K562 (cell line): ENCODE results near the gene DLX2. TPM values are rescaled to one million over a fixed set of nuclear protein-coding genes. Genes with fewer than 3 reads are reported as not detected.

Experiments used
- BDP1 ChIP-seq: IDR thresholded peaks from 3 replicates; pipeline ENCODE4 v1.6.1; 2011; ENCODE audit not compliant: insufficient read length, insufficient read depth
- HEY1 ChIP-seq: fragments of 250-450 bp; sonication (Bioruptor Pico); IDR thresholded peaks from 2 replicates; pipeline ENCODE4 v1.5.0; 2020; ENCODE audit warnings: mild to moderate bottlenecking, moderate library complexity, borderline replicate concordance
- ILF3 ChIP-seq: fragments of 450-650 bp; IDR thresholded peaks from 2 replicates; pipeline ENCODE4 v1.6.1; 2018; ENCODE audit warnings: antibody characterized with exemption, mild to moderate bottlenecking, moderate library complexity, borderline replicate concordance
- L3MBTL2 ChIP-seq: fragments of 450-650 bp; IDR thresholded peaks from 2 replicates; pipeline ENCODE4 v1.6.1; 2016; ENCODE audit warnings: mild to moderate bottlenecking, moderate library complexity
- LARP7 ChIP-seq: fragments of 450-650 bp; IDR thresholded peaks from 2 replicates; pipeline ENCODE4 v1.6.1; 2016
- MYNN ChIP-seq, 2 experiments: sonication (generic); formaldehyde crosslinking in 1 of 2; IDR thresholded peaks; 2 replicates each; pipeline versions ENCODE4 v1.5.0 to v1.6.1; 2016 to 2020; ENCODE audit warnings: antibody characterized with exemption in 1 of 2, missing genetic modification reagents in 1 of 2
- RBM17 ChIP-seq: fragments of 200-400 bp; formaldehyde crosslinking; IDR thresholded peaks from 2 replicates; pipeline ENCODE4 v1.6.1; 2017; ENCODE audit warnings: low read depth, mild to moderate bottlenecking, low read length, borderline replicate concordance
- RHOXF2B ChIP-seq: fragments of 250-450 bp; sonication (Bioruptor Pico); conservative IDR thresholded peaks from 2 replicates; pipeline ENCODE4 v1.5.1; 2021
- WHSC1 ChIP-seq: IDR thresholded peaks from one replicate; pipeline ENCODE4 v1.6.1; 2012; ENCODE audit warnings: low read length, control low read depth, inconsistent platforms
- polyA plus RNA-seq, 8 experiments: library from polyadenylated mRNA; depleted of rRNA in 4 of 8; stranded (reverse) in 5 of 8; unstranded in 3 of 8; fragments of >200 nt; fragmentation: Nextera tagmentation in 2 of 8; fragmentation: Illumina TruSeq in 1 of 8; extraction: Ambion mirVana in 2 of 8; extraction: Trizol in 1 of 8; gene quantifications; 2 replicates each; pipeline versions ENCODE4 v1.2.1 to v1.2.3, GENCODE V29; 2011 to 2014; ENCODE audit warnings: inconsistent platforms in 1 of 8, missing spikeins in 1 of 8
- total RNA-seq, 7 experiments: library from RNA; depleted of rRNA in 6 of 7; stranded (reverse); fragments of >200 nt in 6 of 7; fragmentation: Illumina TruSeq in 2 of 7; extraction: Trizol in 2 of 7; gene quantifications; 2 replicates each; pipeline versions ENCODE4 v1.2.1 to v1.2.3, GENCODE V29; 2011 to 2021; ENCODE audit warnings: low replicate concordance in 1 of 7
- TF ChIP-seq, protein P1 (sequence below): fragments of 250-450 bp; sonication (Bioruptor Pico); IDR thresholded peaks from 2 replicates; pipeline ENCODE4 v1.8.0; 2021; ENCODE audit warnings: mild to moderate bottlenecking, moderate library complexity
- TF ChIP-seq, protein P2 (sequence below): fragments of 450-650 bp; IDR thresholded peaks from 2 replicates; pipeline ENCODE4 v1.6.1; 2016; ENCODE audit warnings: mild to moderate bottlenecking
- TF ChIP-seq, protein P3 (sequence below), 2 experiments: fragments of 450-650 bp; IDR thresholded peaks; 2 replicates each; pipeline ENCODE4 v1.6.1; 2016; ENCODE audit warnings: mild to moderate bottlenecking in 2 of 2, borderline replicate concordance in 1 of 2, low read depth in 1 of 2, moderate library complexity in 1 of 2

Gene DLX2
- total and polyA plus RNA-seq, 9 of the 15 experiments (the other 6 are each of a cell fraction or from before 2014, with no cell fraction given) = 0.14 to 4.3 (median 0.86) TPM

DNA sequence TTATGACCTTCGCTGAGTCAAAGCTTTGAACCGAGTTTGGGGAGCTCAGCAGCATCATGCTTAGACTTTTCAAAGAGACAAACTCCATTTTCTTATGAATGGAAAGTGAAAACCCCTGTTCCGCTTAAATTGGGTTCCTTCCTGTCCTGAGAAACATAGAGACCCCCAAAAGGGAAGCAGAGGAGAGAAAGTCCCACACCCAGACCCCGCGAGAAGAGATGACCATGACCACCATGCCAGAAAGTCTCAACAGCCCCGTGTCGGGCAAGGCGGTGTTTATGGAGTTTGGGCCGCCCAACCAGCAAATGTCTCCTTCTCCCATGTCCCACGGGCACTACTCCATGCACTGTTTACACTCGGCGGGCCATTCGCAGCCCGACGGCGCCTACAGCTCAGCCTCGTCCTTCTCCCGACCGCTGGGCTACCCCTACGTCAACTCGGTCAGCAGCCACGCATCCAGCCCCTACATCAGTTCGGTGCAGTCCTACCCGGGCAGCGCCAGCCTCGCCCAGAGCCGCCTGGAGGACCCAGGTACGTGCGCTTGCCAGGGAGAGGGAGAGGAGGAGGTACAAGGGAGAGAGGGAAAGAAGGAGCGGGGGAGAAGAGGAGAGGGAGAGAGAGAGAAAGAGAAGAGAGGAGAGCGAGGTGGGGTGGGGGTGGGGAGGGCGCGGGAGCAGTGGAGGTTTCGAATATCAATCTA is 17.1 kb downstream of the DLX2 start, which contains the start of gene DLX1 (continued):
- TF ChIP-seq MYNN (IDR thresholded peaks at IDR 0.05) = no peak
- TF ChIP-seq MYNN (CRISPR knock-in tag; IDR thresholded peaks at IDR 0.05) = no peak
- TF ChIP-seq BDP1 = no peak
- no peak for TF ChIP-seq HEY1 (CRISPR knock-in tag)
- no peak; the same call in 1 of the 2 replicates for TF ChIP-seq L3MBTL2
- TF ChIP-seq WHSC1 = no peak
- no peak for TF ChIP-seq RBM17
- TF ChIP-seq, protein P1, sequence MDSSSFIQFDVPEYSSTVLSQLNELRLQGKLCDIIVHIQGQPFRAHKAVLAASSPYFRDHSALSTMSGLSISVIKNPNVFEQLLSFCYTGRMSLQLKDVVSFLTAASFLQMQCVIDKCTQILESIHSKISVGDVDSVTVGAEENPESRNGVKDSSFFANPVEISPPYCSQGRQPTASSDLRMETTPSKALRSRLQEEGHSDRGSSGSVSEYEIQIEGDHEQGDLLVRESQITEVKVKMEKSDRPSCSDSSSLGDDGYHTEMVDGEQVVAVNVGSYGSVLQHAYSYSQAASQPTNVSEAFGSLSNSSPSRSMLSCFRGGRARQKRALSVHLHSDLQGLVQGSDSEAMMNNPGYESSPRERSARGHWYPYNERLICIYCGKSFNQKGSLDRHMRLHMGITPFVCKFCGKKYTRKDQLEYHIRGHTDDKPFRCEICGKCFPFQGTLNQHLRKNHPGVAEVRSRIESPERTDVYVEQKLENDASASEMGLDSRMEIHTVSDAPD = no peak
- 0 out of 2 replicates have a peak, but pooled peaks have one; percentile 66 for TF ChIP-seq LARP7
- TF ChIP-seq, protein P2, sequence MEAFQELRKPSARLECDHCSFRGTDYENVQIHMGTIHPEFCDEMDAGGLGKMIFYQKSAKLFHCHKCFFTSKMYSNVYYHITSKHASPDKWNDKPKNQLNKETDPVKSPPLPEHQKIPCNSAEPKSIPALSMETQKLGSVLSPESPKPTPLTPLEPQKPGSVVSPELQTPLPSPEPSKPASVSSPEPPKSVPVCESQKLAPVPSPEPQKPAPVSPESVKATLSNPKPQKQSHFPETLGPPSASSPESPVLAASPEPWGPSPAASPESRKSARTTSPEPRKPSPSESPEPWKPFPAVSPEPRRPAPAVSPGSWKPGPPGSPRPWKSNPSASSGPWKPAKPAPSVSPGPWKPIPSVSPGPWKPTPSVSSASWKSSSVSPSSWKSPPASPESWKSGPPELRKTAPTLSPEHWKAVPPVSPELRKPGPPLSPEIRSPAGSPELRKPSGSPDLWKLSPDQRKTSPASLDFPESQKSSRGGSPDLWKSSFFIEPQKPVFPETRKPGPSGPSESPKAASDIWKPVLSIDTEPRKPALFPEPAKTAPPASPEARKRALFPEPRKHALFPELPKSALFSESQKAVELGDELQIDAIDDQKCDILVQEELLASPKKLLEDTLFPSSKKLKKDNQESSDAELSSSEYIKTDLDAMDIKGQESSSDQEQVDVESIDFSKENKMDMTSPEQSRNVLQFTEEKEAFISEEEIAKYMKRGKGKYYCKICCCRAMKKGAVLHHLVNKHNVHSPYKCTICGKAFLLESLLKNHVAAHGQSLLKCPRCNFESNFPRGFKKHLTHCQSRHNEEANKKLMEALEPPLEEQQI = no peak; the same call in 1 of the 2 replicates
- TF ChIP-seq ILF3 = no peak
- TF ChIP-seq, protein P3, sequence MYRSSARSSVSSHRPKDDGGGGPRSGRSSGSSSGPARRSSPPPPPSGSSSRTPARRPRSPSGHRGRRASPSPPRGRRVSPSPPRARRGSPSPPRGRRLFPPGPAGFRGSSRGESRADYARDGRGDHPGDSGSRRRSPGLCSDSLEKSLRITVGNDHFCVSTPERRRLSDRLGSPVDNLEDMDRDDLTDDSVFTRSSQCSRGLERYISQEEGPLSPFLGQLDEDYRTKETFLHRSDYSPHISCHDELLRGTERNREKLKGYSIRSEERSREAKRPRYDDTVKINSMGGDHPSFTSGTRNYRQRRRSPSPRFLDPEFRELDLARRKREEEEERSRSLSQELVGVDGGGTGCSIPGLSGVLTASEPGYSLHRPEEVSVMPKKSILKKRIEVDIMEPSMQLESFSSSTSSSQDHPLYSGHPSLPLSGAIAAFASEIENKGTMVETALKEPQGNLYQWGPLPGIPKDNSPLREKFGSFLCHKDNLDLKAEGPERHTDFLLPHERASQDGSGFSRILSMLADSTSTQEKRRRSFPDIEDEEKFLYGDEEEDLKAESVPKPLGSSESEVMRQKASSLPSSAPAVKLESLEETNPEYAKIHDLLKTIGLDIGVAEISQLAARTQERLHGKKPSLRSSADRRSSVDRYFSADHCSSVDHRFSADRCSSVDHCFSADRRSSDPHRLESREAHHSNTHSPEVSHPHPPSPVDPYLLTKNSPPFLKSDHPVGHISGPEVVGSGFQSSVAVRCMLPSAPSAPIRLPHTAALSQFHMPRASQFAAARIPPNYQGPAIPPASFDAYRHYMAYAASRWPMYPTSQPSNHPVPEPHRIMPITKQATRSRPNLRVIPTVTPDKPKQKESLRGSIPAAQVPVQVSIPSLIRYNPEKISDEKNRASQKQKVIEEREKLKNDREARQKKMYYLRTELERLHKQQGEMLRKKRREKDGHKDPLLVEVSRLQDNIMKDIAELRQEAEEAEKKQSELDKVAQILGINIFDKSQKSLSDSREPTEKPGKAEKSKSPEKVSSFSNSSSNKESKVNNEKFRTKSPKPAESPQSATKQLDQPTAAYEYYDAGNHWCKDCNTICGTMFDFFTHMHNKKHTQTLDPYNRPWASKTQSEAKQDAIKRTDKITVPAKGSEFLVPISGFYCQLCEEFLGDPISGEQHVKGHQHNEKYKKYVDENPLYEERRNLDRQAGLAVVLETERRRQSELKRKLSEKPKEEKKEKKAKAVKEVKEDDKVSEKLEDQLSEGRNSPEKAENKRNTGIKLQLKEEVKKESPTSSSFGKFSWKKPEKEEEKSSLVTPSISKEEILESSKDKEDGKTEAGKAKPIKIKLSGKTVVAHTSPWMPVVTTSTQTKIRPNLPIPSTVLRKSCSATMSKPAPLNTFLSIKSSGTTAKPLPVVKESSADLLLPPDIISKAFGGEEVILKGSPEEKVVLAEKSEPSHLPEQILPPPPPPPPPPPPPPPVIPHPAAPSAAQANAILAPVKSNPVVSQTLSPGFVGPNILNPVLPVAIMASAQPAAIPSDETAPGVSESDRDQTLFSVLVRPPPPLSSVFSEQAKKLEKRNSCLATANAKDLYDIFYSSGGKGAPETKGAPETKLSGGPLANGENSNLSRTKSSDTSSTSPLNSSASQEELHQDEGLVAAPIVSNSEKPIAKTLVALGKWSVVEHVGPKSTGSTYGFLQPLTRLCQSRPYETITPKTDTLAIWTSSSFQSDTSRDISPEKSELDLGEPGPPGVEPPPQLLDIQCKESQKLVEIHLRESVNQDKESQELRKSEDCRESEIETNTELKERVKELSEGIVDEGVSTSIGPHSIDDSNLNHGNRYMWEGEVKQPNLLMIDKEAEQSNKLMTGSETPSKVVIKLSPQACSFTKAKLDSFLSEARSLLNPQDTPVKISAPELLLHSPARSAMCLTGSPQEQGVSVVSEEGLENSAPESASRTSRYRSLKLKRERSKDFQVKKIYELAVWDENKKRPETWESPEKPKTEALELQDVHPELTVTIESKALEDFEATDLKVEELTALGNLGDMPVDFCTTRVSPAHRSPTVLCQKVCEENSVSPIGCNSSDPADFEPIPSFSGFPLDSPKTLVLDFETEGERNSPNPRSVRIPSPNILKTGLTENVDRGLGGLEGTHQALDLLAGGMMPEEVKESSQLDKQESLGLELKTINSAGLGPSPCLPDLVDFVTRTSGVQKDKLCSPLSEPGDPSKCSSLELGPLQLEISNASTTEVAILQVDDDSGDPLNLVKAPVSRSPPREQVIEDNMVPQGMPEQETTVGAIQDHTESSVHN (IDR thresholded peaks at IDR 0.05; ENCODE audit: borderline replicate concordance in 1 of 2, low read depth in 1 of 2) = no peak
- TF ChIP-seq RHOXF2B (CRISPR knock-in tag) = no peak
